Testis (tissue), 3 donors: ENCODE measurements around the gene GIPC3. TPM values are rescaled to one million over a fixed set of nuclear protein-coding genes. Genes with fewer than 3 reads are reported as not detected.

Experiments
- DNase-seq: peaks from one replicate; pipeline ENCODE4 v3.0.0-alpha.2; 2019
- H3K27ac ChIP-seq, 2 donors: fragments of 200-600 bp; sonication (generic); one replicate each; pipeline ENCODE4 v1.5.1; 2019
- H3K27me3 ChIP-seq: fragments of 200-600 bp; sonication (generic); one replicate; pipeline ENCODE4 v1.5.1; 2019
- H3K36me3 ChIP-seq: fragments of 200-600 bp; sonication (generic); one replicate; pipeline ENCODE4 v1.5.1; 2017; ENCODE audit warnings: low read depth; ENCODE audit errors: missing control alignments
- H3K4me1 ChIP-seq: fragments of 200-600 bp; sonication (generic); one replicate; pipeline ENCODE4 v1.5.1; 2019
- H3K4me3 ChIP-seq, 2 donors: fragments of 200-600 bp; sonication (generic); one replicate each; pipeline ENCODE4 v1.5.1; 2017 to 2019
- H3K9me3 ChIP-seq: fragments of 200-600 bp; sonication (generic); one replicate; pipeline ENCODE4 v1.5.1; 2017
- CTCF ChIP-seq, 3 experiments: fragments of 450-650 bp in 2 of 3; fragments of 200-600 bp in 1 of 3; sonication (generic) in 1 of 3; IDR thresholded peaks; one replicate each; pipeline ENCODE4 v1.5.1; 2016 to 2019; ENCODE audit warnings: antibody characterized with exemption in 3 of 3, mild to moderate bottlenecking in 2 of 3, moderate library complexity in 1 of 3
- POLR2A ChIP-seq: fragments of 450-650 bp; IDR thresholded peaks from one replicate; pipeline ENCODE4 v1.6.1; 2017; ENCODE audit warnings: antibody characterized with exemption, mild to moderate bottlenecking, moderate library complexity
- WGBS, 2 donors: methylation state at CpG; one replicate each; pipeline ENCODE4 v1.1.5; 2018; 5-methylcytosine and 5-hydroxymethylcytosine counted together
- intact Hi-C: fragments of 100-400 bp; cut with DNase I; formaldehyde crosslinking; loops from one replicate; pipeline ENCODE4 v1.15.1; 2023; ENCODE audit warnings: low total_unique reads
- polyA plus RNA-seq: library from polyadenylated mRNA; stranded (reverse); fragments of 350-450 nt; fragmentation: Illumina TruSeq; extraction: RNeasy Lipid Tissue Mini Kit (QIAGEN cat#74804); gene quantifications from one replicate; pipeline ENCODE4 v1.2.3, GENCODE V29; 2014; ENCODE audit warnings: low read depth, low replicate concordance; ENCODE audit not compliant: insufficient read depth
- total RNA-seq, 2 donors: library from RNA; depleted of rRNA; stranded (reverse); fragments of >200 nt; gene quantifications; one replicate each; pipeline ENCODE4 v1.2.3, GENCODE V29; 2016

Gene GIPC3
- total and polyA plus RNA-seq, 3 donors from 2014 or later = 0.50 to 1.5 (median 0.87) TPM

DNA sequence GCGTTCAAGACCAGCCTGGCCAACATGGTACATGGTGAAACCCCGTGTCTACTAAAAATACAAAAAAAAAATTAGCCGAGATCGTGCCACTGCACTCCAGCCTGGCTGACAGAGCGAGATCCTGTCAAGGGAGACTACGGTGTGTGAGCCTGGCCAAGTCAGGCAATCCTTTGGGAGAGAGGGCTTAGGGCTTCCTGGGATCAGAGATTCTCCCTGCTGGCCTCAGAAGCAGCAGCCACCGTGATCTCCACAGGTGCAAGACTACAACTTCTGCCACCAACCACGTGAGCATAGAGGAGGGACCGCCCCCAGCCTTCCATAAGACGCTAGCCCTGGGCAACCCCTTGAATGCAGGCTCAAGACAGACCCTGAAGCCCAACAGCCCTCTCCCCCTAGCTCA lies 35.5 kb upstream of the GIPC3 start:
- TF ChIP-seq POLR2A (no peak), CTCF (IDR thresholded peaks at IDR 0.05) (no peak)
- DNase-seq = no peak
- Histone ChIP-seq H3K36me3 (no peaks in the 10 kb centered on the region), H3K27ac (no peak overlapping the region), H3K4me3 (no peak overlapping the region), H3K27me3 (no peaks in the 10 kb centered on the region), H3K9me3 (no peaks in the 10 kb centered on the region), H3K4me1 (no peaks in the 10 kb centered on the region)
- intact Hi-C loops = loop anchor here (10.0 kb wide), 1 partner anchor 65 kb away; no protein-coding TSS in a partner anchor
- 85 to 92% methylated on average over 5 to 10 of the region's 10 CpGs for WGBS, 2 donors

DNA sequence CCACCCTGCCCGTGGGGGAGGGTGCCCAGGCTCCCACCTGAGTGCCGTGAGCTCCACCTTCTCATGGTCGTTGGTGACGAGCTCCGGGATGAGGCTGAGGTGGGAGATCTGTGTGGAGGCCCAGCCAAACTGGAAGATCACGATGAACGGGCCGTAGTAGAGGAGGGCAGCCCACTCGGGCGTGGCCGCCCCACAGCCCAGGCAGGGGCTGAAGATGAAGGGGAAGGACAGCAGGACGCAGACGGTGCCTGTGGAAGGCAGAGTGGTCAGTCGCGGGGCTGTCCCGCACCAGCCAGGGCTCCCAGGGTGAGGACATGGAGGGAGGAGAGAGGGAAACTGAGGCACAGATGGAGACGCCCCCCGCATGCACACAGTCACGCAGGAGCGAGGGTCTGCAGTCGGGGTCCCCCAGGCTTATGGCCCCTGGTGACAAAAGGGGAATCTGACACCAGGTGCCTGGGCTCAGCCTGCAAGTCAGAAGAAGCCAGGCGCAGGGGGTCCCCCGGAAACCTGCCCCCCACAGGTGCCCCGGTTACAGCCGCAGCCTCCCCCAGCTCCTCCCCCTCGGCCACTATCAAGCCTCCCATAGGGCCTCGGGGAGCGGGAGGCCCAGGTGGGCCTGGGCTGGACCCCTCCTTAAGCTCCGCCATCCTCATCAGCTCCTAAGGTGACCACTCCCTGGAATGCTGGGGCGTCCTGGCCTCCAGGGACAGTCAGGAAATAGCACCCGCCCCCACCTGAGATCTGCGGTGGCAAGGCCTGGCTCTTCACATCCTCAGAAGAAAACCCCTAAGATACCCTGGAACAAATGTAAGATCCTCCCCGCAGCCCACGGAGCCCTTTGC lies 34.1 kb upstream of the GIPC3 start:
- H3K36me3 ChIP-seq = no peaks in the 10 kb centered on the region
- intact Hi-C loops = loop anchor here (10.0 kb wide), 1 partner anchor 64 kb away; no protein-coding TSS in a partner anchor

DNA sequence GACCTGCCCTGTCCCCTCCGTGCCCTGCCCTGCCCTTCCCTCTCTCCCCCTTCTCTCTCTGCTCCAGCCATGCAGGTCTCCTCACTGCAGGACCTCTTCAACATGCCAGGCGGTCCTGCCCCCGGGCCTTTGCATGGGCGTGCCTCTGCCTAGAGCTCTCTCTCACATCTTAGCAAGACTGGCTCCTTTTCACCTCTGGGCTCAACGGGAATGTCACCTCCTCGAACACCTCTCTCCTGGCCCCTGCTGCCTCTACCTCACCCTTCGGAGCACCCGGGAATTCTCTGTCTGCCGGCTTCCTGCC lies 33.5 kb upstream of the GIPC3 start:
- no peak for DNase-seq
- H3K4me3 ChIP-seq = no peak overlapping the region

More for the DNA sequence above, 34.1 kb upstream of the GIPC3 start:
- TF ChIP-seq CTCF (IDR thresholded peaks at IDR 0.05) (no peak), POLR2A (no peak)
- H3K4me3 ChIP-seq = no peak overlapping the region
- peaks cover 9% of the 10 kb centered on the region for H3K4me1 ChIP-seq
- no peak overlapping the region for H3K27ac ChIP-seq
- 92 to 93% methylated on average over 28 to 31 of the region's 34 CpGs for WGBS, 2 donors
- no peaks in the 10 kb centered on the region for H3K9me3 ChIP-seq
- no peak for DNase-seq
- H3K27me3 ChIP-seq = no peaks in the 10 kb centered on the region

GRCh38 chr19:3554254-3555083 lies 30.8 kb upstream of the GIPC3 start:
- Histone ChIP-seq H3K36me3 (no peaks in the 10 kb centered on the region), H3K27ac (no peak overlapping the region), H3K27me3 (no peaks in the 10 kb centered on the region), H3K9me3 (no peaks in the 10 kb centered on the region), H3K4me3 (no peak overlapping the region), H3K4me1 (peaks cover 16% of the 10 kb centered on the region)
- TF ChIP-seq CTCF (IDR thresholded peaks at IDR 0.05) (no peak), POLR2A (no peak)
- WGBS, 2 donors = 83% methylated on average over 21 of the region's 21 CpGs
- no peak for DNase-seq
- intact Hi-C loops = loop anchor here (10.0 kb wide), 1 partner anchor 60 kb away; no protein-coding TSS in a partner anchor

More for the DNA sequence above, 33.5 kb upstream of the GIPC3 start:
- intact Hi-C loops = loop anchor here (10.0 kb wide), 1 partner anchor 63 kb away; no protein-coding TSS in a partner anchor
- Histone ChIP-seq H3K9me3 (no peaks in the 10 kb centered on the region), H3K27me3 (no peaks in the 10 kb centered on the region), H3K36me3 (no peaks in the 10 kb centered on the region), H3K27ac (no peak overlapping the region), H3K4me1 (peaks cover 10% of the 10 kb centered on the region)
- no peak for TF ChIP-seq CTCF (IDR thresholded peaks at IDR 0.05)
- TF ChIP-seq POLR2A = no peak
- 79 to 84% methylated on average over 9 of the region's 9 CpGs for WGBS, 2 donors
